K562 (cell line): ENCODE measurements around the gene SCAPER. TPM values are rescaled to one million over a fixed set of nuclear protein-coding genes. Genes with fewer than 3 reads are reported as not detected.

Experiments used
- ATAC-seq: fragments of 200-7000 bp; cut with Tn5 transposase; 3 replicates; pipeline ENCODE4 v1.9.1; 2020; ENCODE audit warnings: moderate library complexity
- BruUV-seq: library from RNA; stranded (reverse); fragments of 400-500 nt; replicated peaks from 2 replicates; lab custom pipeline; 2021; lab: Mats Ljungman, UMichigan
- CTCF ChIA-PET: fragments of 300-600 bp; formaldehyde crosslinking; extraction: SDS; loops from one replicate; lab custom pipeline; 2021; ENCODE audit warnings: low intra/inter-chr PET ratio; lab: Yijun Ruan, JAX
- POLR2A ChIA-PET: fragments of 300-600, 350-650 bp; sonication (Branson Sonifier 250); formaldehyde crosslinking; extraction: SDS; loops from one replicate; lab custom pipeline; 2021; ENCODE audit warnings: antibody characterized with exemption, inconsistent platforms; lab: Yijun Ruan, JAX
- DNase-seq, 4 experiments: peaks; one replicate each; pipeline versions ENCODE4 v3.0.0 to v3.0.0-alpha.2; 2011 to 2018; ENCODE audit warnings: low spot score in 3 of 4, mixed read lengths in 3 of 4; ENCODE audit errors: extremely low read depth in 1 of 4
- FAIRE-seq: peaks from 2 replicates; lab custom pipeline; 2011; peaks lifted over from hg19 to GRCh38; lab: Jason Lieb, UNC
- H2AFZ ChIP-seq: 2 replicates; pipeline ENCODE4 v1.6.0; 2011; ENCODE audit warnings: low read depth, low read length, control low read depth, inconsistent platforms
- H3K27ac ChIP-seq: fragments of 200-600 bp; 3 replicates; pipeline ENCODE4 v1.8.0; 2011; ENCODE audit warnings: low read depth, mild to moderate bottlenecking, control low read depth, inconsistent platforms, low read length, moderate library complexity, mixed read lengths; ENCODE audit errors: extremely low read depth
- H3K27me3 ChIP-seq, 2 experiments: fragments of 300-600 bp in 1 of 2; 2 replicates in 1 of 2; 3 replicates in 1 of 2; pipeline versions ENCODE4 v1.6.0 to v1.8.0; 2011; ENCODE audit warnings: inconsistent platforms in 2 of 2, low read length in 2 of 2, mild to moderate bottlenecking in 1 of 2, mixed read lengths in 1 of 2, moderate library complexity in 1 of 2; ENCODE audit not compliant: control insufficient read depth in 2 of 2, insufficient read depth in 2 of 2
- H3K36me3 ChIP-seq: fragments of 300-600 bp; 3 replicates; pipeline ENCODE4 v1.8.0; 2011; ENCODE audit warnings: mild to moderate bottlenecking, low read length, inconsistent platforms; ENCODE audit not compliant: control insufficient read depth, insufficient read depth
- H3K4me1 ChIP-seq, 2 experiments: fragments of 200-600 bp in 1 of 2; replicated peaks in 1 of 2; 2 replicates in 1 of 2; 3 replicates in 1 of 2; pipeline versions ENCODE4 v1.5.1 to v1.8.0; 2011; ENCODE audit warnings: inconsistent platforms in 2 of 2, low read length in 2 of 2, mild to moderate bottlenecking in 1 of 2, mixed read lengths in 1 of 2, moderate library complexity in 1 of 2; ENCODE audit not compliant: control insufficient read depth in 2 of 2, insufficient read depth in 2 of 2
- H3K4me2 ChIP-seq: 2 replicates; pipeline ENCODE4 v1.6.1; 2011; ENCODE audit warnings: low read length, control low read depth, inconsistent platforms, mixed read lengths; ENCODE audit not compliant: insufficient read depth
- H3K4me3 ChIP-seq: fragments of 200-600 bp; sonication (generic), shearing (Covaris generic); 2 replicates; pipeline ENCODE4 v1.5.1; 2016; ENCODE audit warnings: control low read depth, inconsistent platforms
- H3K79me2 ChIP-seq: fragments of 200-600 bp; 3 replicates; pipeline ENCODE4 v1.8.0; 2011; ENCODE audit warnings: low read length, inconsistent platforms; ENCODE audit not compliant: control insufficient read depth, insufficient read depth
- H3K9ac ChIP-seq, 2 experiments: 2 replicates each; pipeline versions ENCODE4 v1.6.0 to v1.6.1; 2011; ENCODE audit warnings: low read depth in 2 of 2, low read length in 2 of 2, control low read depth in 1 of 2, inconsistent platforms in 1 of 2, mild to moderate bottlenecking in 1 of 2, mixed read lengths in 1 of 2; ENCODE audit not compliant: insufficient read depth in 1 of 2
- H3K9me1 ChIP-seq: one replicate; pipeline ENCODE4 v1.6.0; 2011; ENCODE audit warnings: inconsistent platforms, mild to moderate bottlenecking, low read length, moderate library complexity; ENCODE audit not compliant: control insufficient read depth, insufficient read depth
- H3K9me3 ChIP-seq: replicated peaks from 2 replicates; pipeline ENCODE4 v1.5.1; 2011; ENCODE audit warnings: low read depth, low read length, inconsistent platforms; ENCODE audit not compliant: control insufficient read depth, insufficient read depth
- H4K20me1 ChIP-seq: replicated peaks from 2 replicates; pipeline ENCODE4 v1.6.1; 2011; ENCODE audit warnings: low read length, inconsistent platforms, mixed read lengths; ENCODE audit not compliant: control insufficient read depth, insufficient read depth
- ADNP ChIP-seq: fragments of 200-800 bp; sonication (Bioruptor generic); IDR thresholded peaks from 2 replicates; pipeline ENCODE4 v1.6.1; 2016; ENCODE audit warnings: missing genetic modification characterization, missing compliant biosample characterization
- BCOR ChIP-seq: fragments of 450-650 bp; IDR thresholded peaks from 2 replicates; pipeline ENCODE4 v1.6.1; 2016
- KDM1A ChIP-seq, 2 experiments: fragments of 450-650 bp; IDR thresholded peaks; 2 replicates each; pipeline ENCODE4 v1.6.1; 2016; ENCODE audit warnings: mild to moderate bottlenecking in 2 of 2
- RBM25 ChIP-seq: fragments of 200-400 bp; formaldehyde crosslinking; IDR thresholded peaks from 2 replicates; pipeline ENCODE4 v1.6.1; 2018; ENCODE audit warnings: low read length, low read depth, moderate library complexity; ENCODE audit not compliant: severe bottlenecking
- RFX1 ChIP-seq: fragments of 450-650 bp; IDR thresholded peaks from 2 replicates; pipeline ENCODE4 v1.6.1; 2016; ENCODE audit warnings: mild to moderate bottlenecking, moderate library complexity
- ZNF655 ChIP-seq: fragments of 250-450 bp; sonication (Bioruptor Pico); IDR thresholded peaks from 2 replicates; pipeline ENCODE4 v1.5.0; 2021
- ZNF79 ChIP-seq: fragments of 250-450 bp; sonication (Bioruptor Pico); IDR thresholded peaks from 2 replicates; pipeline ENCODE4 v1.4.0; 2020; ENCODE audit warnings: low read depth, mild to moderate bottlenecking, moderate library complexity
- WGBS: fragments of 100-300 bp; shearing (Covaris generic); methylation state at CpG from one replicate; pipeline ENCODE4 v1.1.6; 2016; ENCODE audit warnings: low coverage, mixed read lengths; ENCODE audit not compliant: insufficient coverage; ENCODE audit errors: missing lambda C conversion rate; 5-methylcytosine and 5-hydroxymethylcytosine counted together
- in situ Hi-C: fragments of 300-500 bp; cut with MboI; formaldehyde crosslinking; loops from 4 replicates; pipeline ENCODE4 v1.15.0; 2018; ENCODE audit warnings: inconsistent platforms, mixed read lengths
- intact Hi-C: fragments of 100-400 bp; cut with micrococcal nuclease; formaldehyde crosslinking; loops from 2 replicates; pipeline ENCODE4 v1.14.2; 2022
- polyA plus RNA-seq, 8 experiments: library from polyadenylated mRNA; depleted of rRNA in 4 of 8; stranded (reverse) in 5 of 8; unstranded in 3 of 8; fragments of >200 nt; fragmentation: Nextera tagmentation in 2 of 8; fragmentation: Illumina TruSeq in 1 of 8; extraction: Ambion mirVana in 2 of 8; extraction: Trizol in 1 of 8; gene quantifications; 2 replicates each; pipeline versions ENCODE4 v1.2.1 to v1.2.3, GENCODE V29; 2011 to 2014; ENCODE audit warnings: inconsistent platforms in 1 of 8, missing spikeins in 1 of 8
- total RNA-seq, 7 experiments: library from RNA; depleted of rRNA in 6 of 7; stranded (reverse); fragments of >200 nt in 6 of 7; fragmentation: Illumina TruSeq in 2 of 7; extraction: Trizol in 2 of 7; gene quantifications; 2 replicates each; pipeline versions ENCODE4 v1.2.1 to v1.2.3, GENCODE V29; 2011 to 2021; ENCODE audit warnings: low replicate concordance in 1 of 7

Gene SCAPER
- total and polyA plus RNA-seq, 9 of the 15 experiments (the other 6 are each of a cell fraction or from before 2014, with no cell fraction given): 1.3 to 5.7 (median 3.2) TPM

GRCh38 chr15:76334438-76335306, 570.5 kb downstream of the SCAPER start:
- Histone ChIP-seq H3K4me2 (no peak overlapping the region), H3K4me1 (peaks cover 11 to 46% of the 10 kb centered on the region in 2 experiments), H3K9me1 (no peaks in the 10 kb centered on the region), H3K36me3 (peaks cover 10% of the 10 kb centered on the region; the same call in 2 of the 3 replicates), H3K9ac (peak overlapping the region in 1 of 2 experiments; percentile 47; a peak in 2 of 4 replicates)
- ATAC-seq: no peak
- WGBS: 88% methylated on average over 15 of the region's 44 CpGs
- POLR2A ChIA-PET: interaction anchor here (0.6 to 2.3 kb wide), 6 partner anchors 11 to 150 kb away, joined by 3 to 16 read pairs (median 4); no protein-coding TSS in a partner anchor
- no TSS peak for BruUV-seq
- no peak for DNase-seq
- FAIRE-seq: no peak
- CTCF ChIA-PET: interaction anchor here (0.6 to 1.3 kb wide), 3 partner anchors 100 to 146 kb away, joined by 3 to 7 read pairs (median 7); no protein-coding TSS in a partner anchor
- TF ChIP-seq RBM25 (peak; percentile 86), KDM1A (IDR thresholded peaks at IDR 0.05) (peak; percentile 39 to 64; a peak in 2 of 4 replicates), BCOR (peak; percentile 73), ZNF79 (CRISPR knock-in tag) (no peak), ADNP (tag) (peak; percentile 54; the same call in 1 of the 2 replicates), RFX1 (no peak), ZNF655 (CRISPR knock-in tag) (no peak)
- TF ChIP-seq, all 486 proteins: peak for 4
- H3K27ac ChIP-seq: no peak overlapping the region
- peak overlapping the region; percentile 95 for H2AFZ ChIP-seq
- H3K79me2 ChIP-seq: peaks cover 31% of the 10 kb centered on the region
- in situ Hi-C loops: no loop called here
- no peaks in the 10 kb centered on the region for H3K27me3 ChIP-seq
- intact Hi-C loops: loop anchor here (1.0 to 10.0 kb wide), 3 partner anchors 42 to 530 kb away; no protein-coding TSS in a partner anchor
- 0 out of 2 replicates have a peak, but pooled peaks cover 6% of the 10 kb centered on the region for H4K20me1 ChIP-seq
- H3K4me3 ChIP-seq: no peak overlapping the region
- H3K9me3 ChIP-seq: no peaks in the 10 kb centered on the region
